Neural cell (in vitro differentiated cells): Measurements from ENCODE around the gene SMARCC1. TPM values are rescaled to one million over a fixed set of nuclear protein-coding genes. Genes with fewer than 3 reads are reported as not detected.

ENCODE experiments used
- H2AFZ ChIP-seq: fragments of 200-600, 300-800 bp; sonication (generic), shearing (Covaris generic); 2 replicates; pipeline ENCODE4 v1.6.0; 2014; ENCODE audit warnings: low read depth, mild to moderate bottlenecking, antibody characterized with exemption, low read length, moderate library complexity
- H3F3A ChIP-seq: fragments of 200-600 bp; shearing (Covaris generic); 2 replicates; pipeline ENCODE4 v1.6.1; 2016; ENCODE audit warnings: mild to moderate bottlenecking, moderate library complexity, mixed read lengths, antibody characterized with exemption, low read length; ENCODE audit not compliant: insufficient read depth, poor library complexity, severe bottlenecking
- H3K27ac ChIP-seq: fragments of 200-600, 300-800 bp; sonication (generic), shearing (Covaris generic); 2 replicates; pipeline ENCODE4 v1.5.1; 2014; ENCODE audit warnings: mild to moderate bottlenecking, low read length, moderate library complexity
- H3K27me3 ChIP-seq: fragments of 300-800, 200-600 bp; sonication (generic), shearing (Covaris generic); 2 replicates; pipeline ENCODE4 v1.6.0; 2014; ENCODE audit warnings: mild to moderate bottlenecking, low read depth, low read length, moderate library complexity; ENCODE audit not compliant: insufficient read depth
- H3K36me3 ChIP-seq: fragments of 300-800, 200-600 bp; sonication (generic), shearing (Covaris generic); 2 replicates; pipeline ENCODE4 v1.5.1; 2014; ENCODE audit warnings: mild to moderate bottlenecking, antibody characterized with exemption, low read length, moderate library complexity; ENCODE audit not compliant: insufficient read depth
- H3K4me2 ChIP-seq: fragments of 300-800, 200-600 bp; sonication (generic), shearing (Covaris generic); 2 replicates; pipeline ENCODE4 v1.6.0; 2014; ENCODE audit warnings: mild to moderate bottlenecking, low read length
- H3K4me3 ChIP-seq: fragments of 300-800, 200-600 bp; sonication (generic), shearing (Covaris generic); 2 replicates; pipeline ENCODE4 v1.5.1; 2014; ENCODE audit warnings: mild to moderate bottlenecking, low read length, moderate library complexity
- H3K79me2 ChIP-seq: fragments of 200-600 bp; shearing (Covaris generic); replicated peaks from 2 replicates; pipeline ENCODE4 v1.6.0; 2014; ENCODE audit warnings: mild to moderate bottlenecking, low read length, moderate library complexity; ENCODE audit not compliant: insufficient read depth
- H3K9ac ChIP-seq: fragments of 300-800, 200-600 bp; sonication (generic), shearing (Covaris generic); 2 replicates; pipeline ENCODE4 v1.6.1; 2016; ENCODE audit warnings: mild to moderate bottlenecking, low read length, mixed read lengths
- H3K9me2 ChIP-seq: fragments of 200-600 bp; shearing (Covaris generic); 2 replicates; pipeline ENCODE4 v1.6.1; 2016; ENCODE audit warnings: mild to moderate bottlenecking, low read length, mixed read lengths; ENCODE audit not compliant: insufficient read depth
- H3K9me3 ChIP-seq: fragments of 200-600, 300-800 bp; sonication (generic), shearing (Covaris generic); 2 replicates; pipeline ENCODE4 v1.6.1; 2016; ENCODE audit warnings: mild to moderate bottlenecking, mixed run types, low read length, moderate library complexity, mixed read lengths
- H4K20me1 ChIP-seq: fragments of 200-600 bp; shearing (Covaris generic); 2 replicates; pipeline ENCODE4 v1.6.1; 2016; ENCODE audit warnings: mild to moderate bottlenecking, mixed run types; ENCODE audit not compliant: insufficient read depth
- EP300 ChIP-seq: fragments of 450-650 bp; conservative IDR thresholded peaks from 2 replicates; pipeline ENCODE4 v1.6.1; 2014; ENCODE audit warnings: antibody characterized with exemption, mild to moderate bottlenecking, moderate library complexity; ENCODE audit not compliant: poor library complexity, severe bottlenecking
- EZH2 ChIP-seq: fragments of 200-600, 300-800 bp; shearing (Covaris generic), sonication (generic); IDR thresholded peaks from 2 replicates; pipeline ENCODE4 v1.6.1; 2014; ENCODE audit warnings: antibody characterized with exemption, low read length, borderline replicate concordance, mild to moderate bottlenecking; ENCODE audit not compliant: insufficient read depth, poor library complexity, severe bottlenecking
- MXI1 ChIP-seq: fragments of 450-650 bp; conservative IDR thresholded peaks from 2 replicates; pipeline ENCODE4 v1.6.1; 2014; ENCODE audit warnings: antibody characterized with exemption, mild to moderate bottlenecking; ENCODE audit not compliant: poor library complexity, severe bottlenecking
- POLR2AphosphoS5 ChIP-seq: IDR thresholded peaks from 2 replicates; pipeline ENCODE4 v1.6.1; 2012
- RAD21 ChIP-seq: fragments of 450-650 bp; conservative IDR thresholded peaks from 2 replicates; pipeline ENCODE4 v1.6.1; 2014; ENCODE audit warnings: antibody characterized with exemption, mild to moderate bottlenecking, moderate library complexity
- SMC3 ChIP-seq: fragments of 450-650 bp; conservative IDR thresholded peaks from 2 replicates; pipeline ENCODE4 v1.6.1; 2014; ENCODE audit warnings: antibody characterized with exemption, mild to moderate bottlenecking, moderate library complexity; ENCODE audit not compliant: poor library complexity
- TAF1 ChIP-seq: IDR thresholded peaks from 2 replicates; pipeline ENCODE4 v1.6.1; 2012; ENCODE audit warnings: low read depth
- polyA plus RNA-seq: library from polyadenylated mRNA; depleted of rRNA; stranded (reverse); fragments of >200 nt; gene quantifications from 2 replicates; pipeline ENCODE4 v1.2.3, GENCODE V29; 2014
- TF ChIP-seq, protein P1 (sequence below): IDR thresholded peaks from 2 replicates; pipeline ENCODE4 v1.6.1; 2012; ENCODE audit warnings: borderline replicate concordance
- TF ChIP-seq, protein P2 (sequence below): fragments of 450-650 bp; IDR thresholded peaks from 2 replicates; pipeline ENCODE4 v1.5.1; 2014; ENCODE audit warnings: antibody characterized with exemption, mild to moderate bottlenecking, moderate library complexity; ENCODE audit not compliant: poor library complexity, severe bottlenecking

The SMARCC1 gene
- polyA plus RNA-seq, 1 donor from 2014 or later: 29.4 TPM

DNA sequence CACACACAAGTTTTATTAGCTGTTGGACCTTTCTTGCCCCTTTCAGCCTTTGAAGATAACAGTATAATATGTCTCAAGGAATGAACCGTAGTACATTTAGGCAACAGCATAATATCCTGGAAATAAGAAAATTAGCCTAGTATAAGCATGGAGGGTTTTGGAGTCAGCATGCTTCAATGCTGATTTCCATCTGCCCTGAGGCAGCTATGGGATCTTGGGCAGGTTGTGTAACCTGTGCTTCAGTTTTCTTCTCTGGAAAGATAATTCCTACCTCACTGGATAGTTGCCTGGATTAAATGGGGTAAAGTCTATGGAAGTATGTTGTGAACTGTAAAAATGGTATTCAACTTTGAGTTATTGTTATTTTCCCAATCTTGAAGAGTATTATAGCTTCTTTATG is 22.9 kb upstream of the SMARCC1 start:
- Histone ChIP-seq H3K79me2 (peaks cover 20% of the 10 kb centered on the region), H2AFZ (no peak overlapping the region), H4K20me1 (no peaks in the 10 kb centered on the region), H3K4me2 (peak overlapping the region; percentile 63), H3K27me3 (no peaks in the 10 kb centered on the region), H3K9me3 (no peaks in the 10 kb centered on the region), H3K9me2 (no peaks in the 10 kb centered on the region), H3K36me3 (no peaks in the 10 kb centered on the region), H3F3A (peaks cover 3% of the 10 kb centered on the region), H3K4me3 (peak overlapping the region; percentile 77), H3K9ac (peak overlapping the region; percentile 96), H3K27ac (peak overlapping the region; percentile 98)
- TF ChIP-seq, protein P1, sequence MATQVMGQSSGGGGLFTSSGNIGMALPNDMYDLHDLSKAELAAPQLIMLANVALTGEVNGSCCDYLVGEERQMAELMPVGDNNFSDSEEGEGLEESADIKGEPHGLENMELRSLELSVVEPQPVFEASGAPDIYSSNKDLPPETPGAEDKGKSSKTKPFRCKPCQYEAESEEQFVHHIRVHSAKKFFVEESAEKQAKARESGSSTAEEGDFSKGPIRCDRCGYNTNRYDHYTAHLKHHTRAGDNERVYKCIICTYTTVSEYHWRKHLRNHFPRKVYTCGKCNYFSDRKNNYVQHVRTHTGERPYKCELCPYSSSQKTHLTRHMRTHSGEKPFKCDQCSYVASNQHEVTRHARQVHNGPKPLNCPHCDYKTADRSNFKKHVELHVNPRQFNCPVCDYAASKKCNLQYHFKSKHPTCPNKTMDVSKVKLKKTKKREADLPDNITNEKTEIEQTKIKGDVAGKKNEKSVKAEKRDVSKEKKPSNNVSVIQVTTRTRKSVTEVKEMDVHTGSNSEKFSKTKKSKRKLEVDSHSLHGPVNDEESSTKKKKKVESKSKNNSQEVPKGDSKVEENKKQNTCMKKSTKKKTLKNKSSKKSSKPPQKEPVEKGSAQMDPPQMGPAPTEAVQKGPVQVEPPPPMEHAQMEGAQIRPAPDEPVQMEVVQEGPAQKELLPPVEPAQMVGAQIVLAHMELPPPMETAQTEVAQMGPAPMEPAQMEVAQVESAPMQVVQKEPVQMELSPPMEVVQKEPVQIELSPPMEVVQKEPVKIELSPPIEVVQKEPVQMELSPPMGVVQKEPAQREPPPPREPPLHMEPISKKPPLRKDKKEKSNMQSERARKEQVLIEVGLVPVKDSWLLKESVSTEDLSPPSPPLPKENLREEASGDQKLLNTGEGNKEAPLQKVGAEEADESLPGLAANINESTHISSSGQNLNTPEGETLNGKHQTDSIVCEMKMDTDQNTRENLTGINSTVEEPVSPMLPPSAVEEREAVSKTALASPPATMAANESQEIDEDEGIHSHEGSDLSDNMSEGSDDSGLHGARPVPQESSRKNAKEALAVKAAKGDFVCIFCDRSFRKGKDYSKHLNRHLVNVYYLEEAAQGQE: no peak
- TF ChIP-seq, protein P2, sequence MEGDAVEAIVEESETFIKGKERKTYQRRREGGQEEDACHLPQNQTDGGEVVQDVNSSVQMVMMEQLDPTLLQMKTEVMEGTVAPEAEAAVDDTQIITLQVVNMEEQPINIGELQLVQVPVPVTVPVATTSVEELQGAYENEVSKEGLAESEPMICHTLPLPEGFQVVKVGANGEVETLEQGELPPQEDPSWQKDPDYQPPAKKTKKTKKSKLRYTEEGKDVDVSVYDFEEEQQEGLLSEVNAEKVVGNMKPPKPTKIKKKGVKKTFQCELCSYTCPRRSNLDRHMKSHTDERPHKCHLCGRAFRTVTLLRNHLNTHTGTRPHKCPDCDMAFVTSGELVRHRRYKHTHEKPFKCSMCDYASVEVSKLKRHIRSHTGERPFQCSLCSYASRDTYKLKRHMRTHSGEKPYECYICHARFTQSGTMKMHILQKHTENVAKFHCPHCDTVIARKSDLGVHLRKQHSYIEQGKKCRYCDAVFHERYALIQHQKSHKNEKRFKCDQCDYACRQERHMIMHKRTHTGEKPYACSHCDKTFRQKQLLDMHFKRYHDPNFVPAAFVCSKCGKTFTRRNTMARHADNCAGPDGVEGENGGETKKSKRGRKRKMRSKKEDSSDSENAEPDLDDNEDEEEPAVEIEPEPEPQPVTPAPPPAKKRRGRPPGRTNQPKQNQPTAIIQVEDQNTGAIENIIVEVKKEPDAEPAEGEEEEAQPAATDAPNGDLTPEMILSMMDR: no peak
- no peak for TF ChIP-seq EZH2
- no peak for TF ChIP-seq MXI1
- no peak for TF ChIP-seq EP300
- TF ChIP-seq SMC3: no peak
- TF ChIP-seq RAD21: no peak
- TF ChIP-seq TAF1: no peak

GRCh38 chr3:47803480-47804025 is 21.9 kb upstream of the SMARCC1 start:
- Histone ChIP-seq H3K4me2 (peak overlapping the region; percentile 79), H3K79me2 (peaks cover 18% of the 10 kb centered on the region), H2AFZ (peak overlapping the region; percentile 59), H4K20me1 (no peaks in the 10 kb centered on the region), H3K9me3 (no peaks in the 10 kb centered on the region), H3K4me3 (peak overlapping the region; percentile 77), H3K9me2 (no peaks in the 10 kb centered on the region), H3K27ac (peak overlapping the region; percentile 98), H3K36me3 (no peaks in the 10 kb centered on the region), H3K27me3 (no peaks in the 10 kb centered on the region), H3K9ac (peak overlapping the region; percentile 96), H3F3A (peaks cover 3% of the 10 kb centered on the region)
- TF ChIP-seq SMC3: no peak
- peak; percentile 3 for TF ChIP-seq EP300
- TF ChIP-seq POLR2AphosphoS5: no peak
- TF ChIP-seq, protein P1: peak; percentile 47
- no peak for TF ChIP-seq MXI1
- TF ChIP-seq EZH2: no peak
- TF ChIP-seq, protein P2: no peak
- no peak for TF ChIP-seq RAD21
